LNCaP clone FGC (cell line): ENCODE measurements around the gene BAZ1B.
"Not testable (repeated sequence)": the region's sequence is repeated elsewhere in the genome, so short reads cannot be mapped to it uniquely, and the experiment has no call there.

Source experiments
- DNase-seq: peaks from one replicate; pipeline ENCODE4 v3.0.0-alpha.2; 2011; ENCODE audit warnings: low read depth
- H3K4me3 ChIP-seq: 2 replicates; pipeline ENCODE4 v1.5.1; 2011; ENCODE audit warnings: mild to moderate bottlenecking, low read depth, low read length, control low read depth
- TF ChIP-seq, protein P1 (sequence below): IDR thresholded peaks from 2 replicates; pipeline ENCODE4 v1.5.1; 2012; ENCODE audit warnings: mild to moderate bottlenecking; ENCODE audit not compliant: control insufficient read depth, insufficient read depth; ENCODE audit errors: extremely low read depth

The BAZ1B gene

DNA sequence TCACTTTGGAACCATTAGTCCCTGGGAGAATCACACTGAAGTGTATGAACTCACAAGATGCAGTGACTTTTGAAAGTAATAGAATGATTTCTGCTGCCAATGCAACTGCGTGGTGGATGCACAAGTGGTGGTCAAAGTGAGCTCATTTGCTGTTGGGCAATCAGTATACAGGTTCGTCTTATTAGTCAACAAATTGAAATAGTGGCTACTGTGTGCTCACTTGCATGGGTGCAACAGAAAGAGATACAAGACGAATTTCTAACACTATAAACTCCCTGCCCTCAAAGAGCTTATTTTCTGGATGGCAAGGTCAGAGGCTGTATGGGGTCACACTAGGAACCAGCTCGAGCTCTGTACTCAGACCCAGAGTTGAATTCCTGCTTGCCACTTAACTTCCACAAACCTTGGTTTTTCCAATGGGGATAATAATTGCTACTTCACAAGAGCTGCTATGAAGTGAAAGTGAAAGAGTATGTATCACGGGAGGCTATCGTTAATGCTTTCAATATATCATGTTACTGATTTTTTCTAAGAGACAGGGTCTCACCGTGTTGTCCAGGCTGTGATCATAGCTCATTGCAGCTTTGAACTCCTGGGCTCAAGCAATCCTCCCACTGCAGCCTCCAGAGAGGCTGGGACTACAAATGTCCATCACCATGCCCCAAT is 43.7 kb upstream of the BAZ1B start:
- no peak overlapping the region for H3K4me3 ChIP-seq
- TF ChIP-seq, protein P1, sequence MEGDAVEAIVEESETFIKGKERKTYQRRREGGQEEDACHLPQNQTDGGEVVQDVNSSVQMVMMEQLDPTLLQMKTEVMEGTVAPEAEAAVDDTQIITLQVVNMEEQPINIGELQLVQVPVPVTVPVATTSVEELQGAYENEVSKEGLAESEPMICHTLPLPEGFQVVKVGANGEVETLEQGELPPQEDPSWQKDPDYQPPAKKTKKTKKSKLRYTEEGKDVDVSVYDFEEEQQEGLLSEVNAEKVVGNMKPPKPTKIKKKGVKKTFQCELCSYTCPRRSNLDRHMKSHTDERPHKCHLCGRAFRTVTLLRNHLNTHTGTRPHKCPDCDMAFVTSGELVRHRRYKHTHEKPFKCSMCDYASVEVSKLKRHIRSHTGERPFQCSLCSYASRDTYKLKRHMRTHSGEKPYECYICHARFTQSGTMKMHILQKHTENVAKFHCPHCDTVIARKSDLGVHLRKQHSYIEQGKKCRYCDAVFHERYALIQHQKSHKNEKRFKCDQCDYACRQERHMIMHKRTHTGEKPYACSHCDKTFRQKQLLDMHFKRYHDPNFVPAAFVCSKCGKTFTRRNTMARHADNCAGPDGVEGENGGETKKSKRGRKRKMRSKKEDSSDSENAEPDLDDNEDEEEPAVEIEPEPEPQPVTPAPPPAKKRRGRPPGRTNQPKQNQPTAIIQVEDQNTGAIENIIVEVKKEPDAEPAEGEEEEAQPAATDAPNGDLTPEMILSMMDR: no peak
- DNase-seq: no peak

DNA sequence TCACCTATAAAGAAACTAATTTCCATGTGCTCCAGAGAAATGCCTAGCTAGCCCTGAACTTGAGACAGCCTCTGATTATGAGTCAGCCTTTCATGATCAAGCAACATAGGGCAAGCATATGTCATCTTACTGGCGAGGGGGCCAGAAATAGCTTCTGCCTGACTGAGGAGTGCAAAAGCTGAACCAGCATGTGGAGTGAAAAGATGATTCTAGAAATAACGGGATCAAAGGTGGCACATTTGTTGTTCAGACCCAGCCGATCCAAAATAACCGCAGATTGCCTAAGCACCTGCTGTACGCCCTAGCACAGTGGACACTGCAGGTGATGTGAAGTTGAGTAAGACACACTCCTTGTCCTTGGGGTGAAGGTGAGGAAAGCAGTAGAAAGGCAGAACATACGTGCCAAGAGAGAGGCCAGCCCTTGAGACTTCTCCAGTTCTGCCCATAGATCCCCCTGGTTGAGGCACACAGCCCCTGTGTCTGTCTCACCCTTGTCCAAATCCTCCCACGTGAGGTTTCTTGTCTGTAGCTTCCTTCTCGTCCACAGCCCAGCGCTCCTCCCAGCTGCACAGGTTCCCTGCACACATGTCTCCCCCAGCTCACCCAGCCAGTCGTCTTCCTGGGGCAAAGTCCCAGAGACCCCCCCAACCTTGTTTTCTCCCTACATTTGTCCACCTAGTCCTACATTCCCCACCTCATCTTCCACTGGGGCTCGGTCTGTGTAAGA is 38.2 kb upstream of the BAZ1B start:
- TF ChIP-seq, protein P1: no peak
- DNase-seq: no peak
- no peak overlapping the region for H3K4me3 ChIP-seq

DNA sequence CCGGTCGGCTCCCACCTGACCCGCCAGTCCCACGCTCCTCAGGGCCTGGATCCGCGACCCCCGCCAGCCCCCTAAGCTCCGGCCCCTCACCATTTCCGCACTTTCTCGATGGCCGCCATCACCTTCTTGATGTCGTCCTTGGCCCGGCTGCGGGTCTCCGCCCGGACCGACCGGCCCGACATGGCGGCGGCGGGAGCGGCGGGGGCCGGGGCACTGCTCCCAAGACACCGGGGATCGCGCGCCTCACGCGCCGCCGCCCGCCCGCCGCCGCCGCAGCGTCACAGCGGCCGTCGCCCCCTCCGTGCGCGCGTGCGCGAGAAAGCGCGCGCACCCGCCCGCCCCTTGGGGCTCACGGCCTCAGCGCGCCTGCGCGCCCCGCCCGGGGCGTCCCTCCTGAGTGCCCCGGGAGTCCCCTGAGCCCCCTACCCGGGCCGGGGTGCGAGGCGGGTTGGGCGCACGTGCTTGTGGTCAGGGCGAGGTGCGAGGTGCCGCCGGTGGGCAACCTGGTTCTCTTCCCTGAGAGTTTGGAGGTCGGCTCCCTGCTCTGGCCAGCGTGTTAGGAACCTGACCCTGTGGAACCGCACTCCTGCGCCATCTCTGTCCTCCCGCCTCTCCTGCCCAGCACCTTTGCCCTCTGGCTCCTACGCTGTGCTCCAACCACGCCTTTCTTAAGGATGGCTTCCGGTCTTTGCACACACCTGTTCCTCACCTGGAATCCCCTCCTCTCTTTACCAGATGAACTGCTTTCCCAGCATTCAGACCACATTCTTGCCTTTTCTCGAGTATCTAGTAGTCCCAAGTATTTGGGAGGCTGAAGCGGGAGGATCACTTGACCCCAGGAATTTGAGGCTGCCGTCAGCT is 35.5 kb upstream of the BAZ1B start, which contains the start of gene BCL7B:
Gene BCL7B (minus strand): TSS at position 294 of the 861 bp plus-strand sequence. CDS start 112 bp downstream, at position 182.
- H3K4me3 ChIP-seq: peak within 1 kb of the TSS; percentile 92
- TF ChIP-seq, protein P1: no peak
- peak; percentile 62 for DNase-seq

DNA sequence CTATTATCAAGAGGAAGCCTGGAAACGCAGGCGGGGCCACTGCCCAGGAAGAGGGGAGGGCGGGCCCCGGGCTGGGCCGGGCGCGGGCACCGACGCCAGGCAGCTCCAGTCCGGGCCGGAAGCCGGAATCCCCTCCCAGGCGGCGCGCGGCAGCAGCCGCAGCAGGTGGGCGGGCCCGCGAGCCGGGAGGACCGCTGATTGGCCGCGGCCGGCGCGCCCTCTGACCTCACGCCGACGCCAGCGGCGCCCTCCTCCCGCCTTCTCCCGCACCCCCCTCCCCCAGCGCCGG is 35.0 kb upstream of the BAZ1B start:
- DNase-seq: peak; percentile 73
- peak overlapping the region; percentile 92 for H3K4me3 ChIP-seq
- TF ChIP-seq, protein P1: no peak

DNA sequence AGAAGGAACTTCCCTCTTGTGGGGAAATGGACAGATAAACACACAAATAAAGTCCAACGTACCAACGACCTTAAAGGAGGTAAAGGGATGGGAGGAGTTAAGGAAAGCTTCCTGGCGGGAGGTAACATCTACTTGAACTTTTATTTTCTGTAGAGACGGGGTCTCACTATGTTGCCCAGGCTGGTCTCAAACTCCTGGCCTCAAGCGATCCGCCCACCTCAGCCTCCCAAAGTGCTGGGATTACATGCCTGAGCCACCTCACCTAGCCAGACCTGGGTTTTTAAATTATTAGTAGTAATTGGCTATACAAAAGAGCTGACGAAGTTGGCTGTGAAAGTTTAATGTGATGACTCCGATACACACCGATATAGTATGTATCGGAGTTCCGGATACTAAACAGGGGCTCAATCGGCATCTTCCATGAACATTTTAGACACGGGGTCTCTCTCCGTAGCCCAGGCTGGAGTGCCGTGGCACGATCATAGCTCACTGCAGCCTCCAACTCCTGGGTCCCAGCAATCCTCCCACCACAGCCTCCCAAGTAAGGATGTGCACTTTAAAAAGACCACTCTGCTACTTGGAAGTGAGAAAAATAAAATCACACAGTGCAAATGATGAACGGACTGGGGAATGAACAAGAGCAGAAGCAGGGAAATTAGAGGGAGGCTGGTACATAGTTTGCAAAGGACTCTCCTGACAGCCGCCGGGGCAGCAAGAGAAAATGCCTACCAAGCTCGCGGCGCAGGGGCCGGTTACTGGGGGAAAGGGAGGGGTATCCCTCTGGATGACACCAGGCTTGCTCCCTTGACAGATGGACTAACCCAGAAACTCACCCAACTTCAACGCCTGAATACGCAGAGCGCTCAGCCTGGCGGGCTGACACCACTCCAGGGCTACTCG is 34.4 kb upstream of the BAZ1B start:
- TF ChIP-seq, protein P1: no peak
- no peak for DNase-seq
- peak overlapping the region; percentile 92 for H3K4me3 ChIP-seq

DNA sequence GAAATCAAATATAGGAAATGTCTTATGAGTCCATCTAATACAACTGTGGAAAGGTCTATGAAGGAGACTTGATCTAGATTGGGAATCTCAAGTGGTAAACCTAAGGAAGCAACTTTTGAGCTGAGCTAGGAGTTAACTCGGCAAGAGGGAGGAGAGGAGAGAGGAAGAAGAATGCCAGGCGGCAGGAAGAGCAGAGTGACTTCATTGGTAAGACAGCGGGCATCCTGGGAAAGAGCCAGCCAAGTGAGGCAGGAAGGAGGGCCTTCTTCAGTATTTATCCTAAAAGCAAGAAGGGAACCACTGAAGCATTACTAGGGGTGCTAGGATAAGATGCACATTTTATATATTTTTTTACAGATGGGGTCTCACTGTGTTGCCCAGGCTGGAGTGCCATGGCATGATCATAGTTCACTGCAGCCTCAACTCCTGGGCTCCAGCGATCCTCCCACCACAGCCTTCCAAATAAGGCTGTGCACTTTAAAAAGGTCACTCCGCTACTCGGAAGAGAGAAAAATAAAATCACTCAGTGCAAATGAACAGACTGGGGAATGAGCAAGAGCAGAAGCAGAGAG is 33.4 kb upstream of the BAZ1B start:
- DNase-seq: no peak
- TF ChIP-seq, protein P1: no peak
- H3K4me3 ChIP-seq: peak overlapping the region; percentile 92

DNA sequence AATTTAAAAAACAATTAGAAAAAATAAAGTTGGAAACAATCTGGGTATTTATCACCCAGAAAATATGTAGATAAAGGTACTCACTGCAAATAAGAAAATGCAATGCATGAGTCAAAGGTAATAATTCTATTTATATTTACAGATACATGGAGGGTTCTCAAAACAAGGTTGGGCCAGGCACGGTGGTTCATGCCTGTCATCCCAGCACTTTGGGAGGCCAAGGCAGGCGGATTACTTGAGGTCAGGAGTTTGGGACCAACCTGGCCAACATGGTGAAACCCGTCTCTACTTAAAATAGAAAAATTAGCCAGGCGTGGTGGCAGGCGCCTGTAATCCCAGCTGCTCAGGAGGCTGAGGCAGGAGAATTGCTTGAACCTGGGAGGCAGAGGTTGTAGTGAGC is 28.0 kb upstream of the BAZ1B start:
- DNase-seq, H3K4me3 ChIP-seq: not testable (repeated sequence)
